OCI-LY1 (cell line): ENCODE data around the gene ODAD2.

Experiments
- H2AFZ ChIP-seq: fragments of 200-600 bp; sonication (generic), shearing (Covaris generic); 2 replicates; pipeline ENCODE4 v1.6.0; 2014; ENCODE audit warnings: antibody characterized with exemption, mild to moderate bottlenecking, low read length
- H3F3A ChIP-seq: fragments of 200-600 bp; sonication (generic), shearing (Covaris generic); 2 replicates; pipeline ENCODE4 v1.6.0; 2014; ENCODE audit warnings: mild to moderate bottlenecking, antibody characterized with exemption, low read length, moderate library complexity; ENCODE audit not compliant: insufficient read depth
- H3K27ac ChIP-seq: fragments of 200-600 bp; sonication (generic); 2 replicates; pipeline ENCODE4 v1.5.1; 2014; ENCODE audit warnings: low read length, mixed run types, mild to moderate bottlenecking, low read depth; ENCODE audit not compliant: poor library complexity, severe bottlenecking
- H3K27me3 ChIP-seq: fragments of 200-600 bp; sonication (generic); 2 replicates; pipeline ENCODE4 v1.6.0; 2014; ENCODE audit warnings: antibody characterized with exemption, mild to moderate bottlenecking, low read length, moderate library complexity; ENCODE audit not compliant: insufficient read depth
- H3K36me3 ChIP-seq: fragments of 200-600 bp; sonication (generic); 2 replicates; pipeline ENCODE4 v1.6.1; 2014; ENCODE audit warnings: mild to moderate bottlenecking, antibody characterized with exemption, low read length, moderate library complexity, mixed read lengths; ENCODE audit not compliant: insufficient read depth
- H3K4me1 ChIP-seq: fragments of 200-600 bp; sonication (generic); 2 replicates; pipeline ENCODE4 v1.5.1; 2014; ENCODE audit warnings: mild to moderate bottlenecking, low read length, moderate library complexity; ENCODE audit not compliant: insufficient read depth, severe bottlenecking
- H3K4me2 ChIP-seq: fragments of 200-600 bp; sonication (generic), shearing (Covaris generic); 2 replicates; pipeline ENCODE4 v1.6.1; 2014; ENCODE audit warnings: low read length
- H3K4me3 ChIP-seq: fragments of 200-600 bp; sonication (generic); 2 replicates; pipeline ENCODE4 v1.5.1; 2014; ENCODE audit warnings: low read length, low read depth, mild to moderate bottlenecking, mixed read lengths; ENCODE audit not compliant: poor library complexity, severe bottlenecking
- H3K79me2 ChIP-seq: fragments of 200-600 bp; shearing (Covaris generic); 2 replicates; pipeline ENCODE4 v1.6.1; 2016; ENCODE audit warnings: mixed run types, low read length, mixed read lengths; ENCODE audit not compliant: insufficient read depth
- H3K9ac ChIP-seq: fragments of 200-600 bp; sonication (generic), shearing (Covaris generic); 2 replicates; pipeline ENCODE4 v1.6.1; 2014; ENCODE audit warnings: mild to moderate bottlenecking, low read length, mixed read lengths
- H3K9me2 ChIP-seq: fragments of 200-600 bp; sonication (generic), shearing (Covaris generic); 2 replicates; pipeline ENCODE4 v1.6.1; 2014; ENCODE audit warnings: low read depth, mild to moderate bottlenecking, low read length, mixed read lengths
- H3K9me3 ChIP-seq: fragments of 200-600 bp; shearing (Covaris generic); 2 replicates; pipeline ENCODE4 v1.6.1; 2014; ENCODE audit warnings: low read length, mixed read lengths
- H4K20me1 ChIP-seq: fragments of 200-600 bp; sonication (generic), shearing (Covaris generic); 2 replicates; pipeline ENCODE4 v1.6.0; 2016; ENCODE audit warnings: mild to moderate bottlenecking, low read length; ENCODE audit not compliant: insufficient read depth
- EZH2 ChIP-seq: fragments of 200-600 bp; sonication (generic), shearing (Covaris generic); IDR thresholded peaks from 2 replicates; pipeline ENCODE4 v1.8.0; 2017; ENCODE audit warnings: borderline replicate concordance, mixed run types, mild to moderate bottlenecking, antibody characterized with exemption, low read length, moderate library complexity, mixed read lengths
- TF ChIP-seq, protein P1 (sequence below): fragments of 200-600 bp; sonication (generic), shearing (Covaris generic); IDR thresholded peaks from 2 replicates; pipeline ENCODE4 v1.5.1; 2017; ENCODE audit warnings: mild to moderate bottlenecking, antibody characterized with exemption, low read length, moderate library complexity, mixed read lengths

The ODAD2 gene

DNA sequence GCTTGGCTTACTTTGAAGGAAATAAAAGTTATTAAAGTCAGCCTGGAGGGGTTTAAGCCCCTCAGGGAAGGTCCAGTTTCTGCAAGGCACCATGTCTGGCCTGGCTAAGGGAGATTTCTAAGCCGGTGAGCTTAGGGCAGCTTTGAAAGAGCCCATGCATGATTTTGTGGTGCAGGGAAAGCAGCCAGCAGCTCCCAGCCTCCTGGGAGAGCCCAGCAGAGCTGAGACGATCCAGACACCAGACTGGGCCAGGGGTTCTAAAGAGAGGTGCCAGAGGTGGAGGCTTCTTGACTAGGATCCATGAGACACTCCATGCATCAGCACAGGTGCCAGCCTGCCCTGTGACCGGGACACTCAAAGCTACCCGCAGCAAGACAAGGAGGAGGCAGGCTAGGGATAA lies 193.7 kb downstream of the ODAD2 start:
- TF ChIP-seq, protein P1, sequence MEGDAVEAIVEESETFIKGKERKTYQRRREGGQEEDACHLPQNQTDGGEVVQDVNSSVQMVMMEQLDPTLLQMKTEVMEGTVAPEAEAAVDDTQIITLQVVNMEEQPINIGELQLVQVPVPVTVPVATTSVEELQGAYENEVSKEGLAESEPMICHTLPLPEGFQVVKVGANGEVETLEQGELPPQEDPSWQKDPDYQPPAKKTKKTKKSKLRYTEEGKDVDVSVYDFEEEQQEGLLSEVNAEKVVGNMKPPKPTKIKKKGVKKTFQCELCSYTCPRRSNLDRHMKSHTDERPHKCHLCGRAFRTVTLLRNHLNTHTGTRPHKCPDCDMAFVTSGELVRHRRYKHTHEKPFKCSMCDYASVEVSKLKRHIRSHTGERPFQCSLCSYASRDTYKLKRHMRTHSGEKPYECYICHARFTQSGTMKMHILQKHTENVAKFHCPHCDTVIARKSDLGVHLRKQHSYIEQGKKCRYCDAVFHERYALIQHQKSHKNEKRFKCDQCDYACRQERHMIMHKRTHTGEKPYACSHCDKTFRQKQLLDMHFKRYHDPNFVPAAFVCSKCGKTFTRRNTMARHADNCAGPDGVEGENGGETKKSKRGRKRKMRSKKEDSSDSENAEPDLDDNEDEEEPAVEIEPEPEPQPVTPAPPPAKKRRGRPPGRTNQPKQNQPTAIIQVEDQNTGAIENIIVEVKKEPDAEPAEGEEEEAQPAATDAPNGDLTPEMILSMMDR = no peak
- no peak overlapping the region for H3K9ac ChIP-seq
- H4K20me1 ChIP-seq = no peaks in the 10 kb centered on the region
- H3K27ac ChIP-seq = no peak overlapping the region
- no peaks in the 10 kb centered on the region; the same call in 1 of the 2 replicates for H3K27me3 ChIP-seq
- H3K4me3 ChIP-seq = no peak overlapping the region
- H3K9me2 ChIP-seq = no peaks in the 10 kb centered on the region
- H3K4me2 ChIP-seq = no peak overlapping the region
- no peaks in the 10 kb centered on the region for H3K4me1 ChIP-seq
- no peaks in the 10 kb centered on the region for H3K36me3 ChIP-seq
- H3K79me2 ChIP-seq = no peaks in the 10 kb centered on the region
- no peaks in the 10 kb centered on the region for H3K9me3 ChIP-seq
- H3F3A ChIP-seq = no peaks in the 10 kb centered on the region
- H2AFZ ChIP-seq = no peak overlapping the region

DNA sequence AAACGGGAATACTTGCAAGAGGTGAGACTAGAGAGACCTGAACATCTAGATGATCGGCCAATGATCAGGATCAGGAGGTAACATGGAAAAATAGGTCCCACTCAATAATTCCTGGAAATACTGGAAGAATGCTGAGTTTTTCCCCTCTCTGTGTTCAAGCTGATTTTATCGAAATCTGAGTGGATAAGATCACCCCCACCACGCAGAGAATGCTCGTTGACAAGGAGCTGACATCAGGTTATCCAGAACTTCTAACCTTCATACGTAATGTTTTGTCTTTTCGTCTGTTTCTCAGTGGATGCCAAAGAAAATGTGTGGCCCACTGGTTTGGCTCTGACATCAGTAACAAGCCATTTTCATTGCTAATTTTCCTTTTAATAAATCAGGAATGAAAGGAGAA lies 194.7 kb downstream of the ODAD2 start:
- H3K9me3 ChIP-seq = no peaks in the 10 kb centered on the region
- no peak overlapping the region for H3K27ac ChIP-seq
- H3K36me3 ChIP-seq = no peaks in the 10 kb centered on the region
- H4K20me1 ChIP-seq = no peaks in the 10 kb centered on the region
- no peak overlapping the region for H3K9ac ChIP-seq
- H3K4me3 ChIP-seq = no peak overlapping the region
- H3K9me2 ChIP-seq = no peaks in the 10 kb centered on the region
- no peaks in the 10 kb centered on the region for H3K4me1 ChIP-seq
- no peak overlapping the region for H2AFZ ChIP-seq
- no peaks in the 10 kb centered on the region; the same call in 1 of the 2 replicates for H3K27me3 ChIP-seq
- no peaks in the 10 kb centered on the region for H3K79me2 ChIP-seq
- no peak overlapping the region for H3K4me2 ChIP-seq
- TF ChIP-seq EZH2 = no peak
- TF ChIP-seq, protein P1 = no peak
- no peaks in the 10 kb centered on the region for H3F3A ChIP-seq

DNA sequence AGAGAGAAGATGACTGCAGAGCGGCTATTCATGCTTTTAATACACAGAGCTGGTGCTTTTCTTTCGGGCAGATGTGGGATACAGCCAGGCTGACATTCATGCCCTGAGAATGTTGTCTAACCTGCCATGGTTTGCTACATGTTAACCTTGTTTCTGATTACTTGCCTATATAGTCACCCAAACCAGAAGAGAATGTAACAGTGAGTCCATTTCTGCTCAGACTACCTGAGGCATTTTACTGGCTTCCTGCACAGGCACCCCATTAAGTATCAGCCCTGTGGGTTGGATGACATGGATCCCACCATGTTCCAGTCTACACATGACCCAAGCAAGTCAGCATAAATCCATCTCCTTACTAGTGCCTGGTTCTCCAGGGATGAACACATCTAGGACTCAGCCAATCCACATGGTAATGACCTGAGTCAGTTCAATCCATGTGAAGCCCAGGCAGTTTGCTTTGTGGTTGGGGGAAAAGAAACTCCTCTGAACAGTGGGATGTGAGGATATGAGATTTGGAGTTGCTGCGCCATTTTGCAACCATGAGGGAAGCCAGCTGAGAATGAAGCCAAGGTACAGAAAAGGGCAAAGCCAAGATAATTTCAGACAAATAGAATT lies 197.6 kb downstream of the ODAD2 start:
- Histone ChIP-seq H3K4me2 (no peak overlapping the region), H3K79me2 (no peaks in the 10 kb centered on the region), H3K4me3 (no peak overlapping the region), H3K27ac (no peak overlapping the region), H3K9ac (no peak overlapping the region), H3K36me3 (no peaks in the 10 kb centered on the region), H3K4me1 (no peaks in the 10 kb centered on the region), H3K27me3 (no peaks in the 10 kb centered on the region; the same call in 1 of the 2 replicates), H3K9me3 (no peaks in the 10 kb centered on the region), H4K20me1 (no peaks in the 10 kb centered on the region), H2AFZ (no peak overlapping the region), H3K9me2 (no peaks in the 10 kb centered on the region), H3F3A (no peaks in the 10 kb centered on the region)
- TF ChIP-seq EZH2 = no peak
- TF ChIP-seq, protein P1 = no peak
